ENCODE results near the gene LAMTOR4. TPM values are rescaled to one million over a fixed set of nuclear protein-coding genes. Genes with fewer than 3 reads are reported as not detected.

Gene LAMTOR4
- total and polyA plus RNA-seq, 2 of the 13 experiments (the other 11 are each of a cell fraction or from before 2014, with no cell fraction given), result 115 to 118 TPM

DNA sequence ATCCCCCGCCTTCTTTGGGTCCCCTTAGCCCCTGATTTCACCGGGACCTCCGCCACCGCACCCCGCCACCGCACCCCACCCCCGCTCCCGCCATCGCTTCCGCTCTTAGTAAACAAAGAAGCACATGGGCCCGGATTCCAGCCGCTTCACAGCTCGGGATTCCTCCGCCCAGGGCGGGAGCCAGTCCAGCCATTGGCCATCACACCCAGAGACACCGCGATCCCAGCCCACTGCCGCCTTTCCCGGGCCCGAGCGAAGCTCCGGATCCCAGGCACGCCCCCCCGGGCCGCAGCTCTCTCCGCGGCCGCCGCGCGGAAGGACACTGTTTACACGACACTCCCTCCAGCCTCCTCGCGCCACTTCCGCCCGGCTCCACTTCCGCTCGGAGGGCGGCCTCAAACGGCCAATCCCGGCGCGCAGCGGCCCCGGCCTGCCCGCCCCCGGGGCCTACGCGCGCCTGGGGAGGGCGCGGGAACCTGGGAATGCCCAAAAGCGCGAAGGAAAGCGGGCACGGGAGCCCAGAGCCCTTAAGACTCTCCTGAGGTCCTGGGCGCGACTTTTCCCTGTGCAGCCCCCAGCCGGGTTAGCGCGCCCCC lies 48.2 kb upstream of the LAMTOR4 start (continued):
- TF ChIP-seq ZNF44 (CRISPR knock-in tag; IDR thresholded peaks at IDR 0.05), result no peak
- TF ChIP-seq, protein P1, sequence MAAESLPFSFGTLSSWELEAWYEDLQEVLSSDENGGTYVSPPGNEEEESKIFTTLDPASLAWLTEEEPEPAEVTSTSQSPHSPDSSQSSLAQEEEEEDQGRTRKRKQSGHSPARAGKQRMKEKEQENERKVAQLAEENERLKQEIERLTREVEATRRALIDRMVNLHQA (CRISPR knock-in tag; IDR thresholded peaks at IDR 0.05), result no peak
- TF ChIP-seq CBX1 (IDR thresholded peaks at IDR 0.05; ENCODE audit: low read depth), result no peak
- TF ChIP-seq HOXA9 (CRISPR knock-in tag; IDR thresholded peaks at IDR 0.05; ENCODE audit: borderline replicate concordance), result no peak
- TF ChIP-seq TOE1 (CRISPR knock-in tag; IDR thresholded peaks at IDR 0.05), result no peak
- TF ChIP-seq, protein P2, sequence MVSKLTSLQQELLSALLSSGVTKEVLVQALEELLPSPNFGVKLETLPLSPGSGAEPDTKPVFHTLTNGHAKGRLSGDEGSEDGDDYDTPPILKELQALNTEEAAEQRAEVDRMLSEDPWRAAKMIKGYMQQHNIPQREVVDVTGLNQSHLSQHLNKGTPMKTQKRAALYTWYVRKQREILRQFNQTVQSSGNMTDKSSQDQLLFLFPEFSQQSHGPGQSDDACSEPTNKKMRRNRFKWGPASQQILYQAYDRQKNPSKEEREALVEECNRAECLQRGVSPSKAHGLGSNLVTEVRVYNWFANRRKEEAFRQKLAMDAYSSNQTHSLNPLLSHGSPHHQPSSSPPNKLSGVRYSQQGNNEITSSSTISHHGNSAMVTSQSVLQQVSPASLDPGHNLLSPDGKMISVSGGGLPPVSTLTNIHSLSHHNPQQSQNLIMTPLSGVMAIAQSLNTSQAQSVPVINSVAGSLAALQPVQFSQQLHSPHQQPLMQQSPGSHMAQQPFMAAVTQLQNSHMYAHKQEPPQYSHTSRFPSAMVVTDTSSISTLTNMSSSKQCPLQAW (CRISPR knock-in tag; IDR thresholded peaks at IDR 0.05), result peak; percentile 77; the same call in 1 of the 2 replicates
- TF ChIP-seq NR2F2 (IDR thresholded peaks at IDR 0.05; ENCODE audit: borderline replicate concordance, low read depth), result no peak; the same call in 1 of the 2 replicates
- 0 out of 2 replicates have a peak, but pooled peaks have one; percentile 45 for TF ChIP-seq ZNF552 (CRISPR knock-in tag; IDR thresholded peaks at IDR 0.05; ENCODE audit: borderline replicate concordance)
- TF ChIP-seq, protein P3, sequence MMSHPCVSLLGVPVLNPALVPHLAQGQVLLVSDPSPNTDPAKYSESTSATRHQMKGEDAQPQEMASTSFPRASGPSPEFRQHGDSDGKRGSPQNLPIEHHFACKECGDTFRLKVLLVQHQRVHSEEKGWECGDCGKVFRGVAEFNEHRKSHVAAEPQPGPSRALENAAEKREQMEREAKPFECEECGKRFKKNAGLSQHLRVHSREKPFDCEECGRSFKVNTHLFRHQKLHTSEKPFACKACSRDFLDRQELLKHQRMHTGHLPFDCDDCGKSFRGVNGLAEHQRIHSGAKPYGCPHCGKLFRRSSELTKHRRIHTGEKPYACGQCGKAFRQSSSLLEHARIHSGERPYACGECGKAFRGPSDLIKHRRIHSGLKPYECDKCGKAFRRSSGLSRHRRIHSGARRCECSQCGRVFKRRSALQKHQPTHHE (CRISPR knock-in tag; IDR thresholded peaks at IDR 0.05; ENCODE audit: borderline replicate concordance), result no peak
- TF ChIP-seq ZNF431 (CRISPR knock-in tag; IDR thresholded peaks at IDR 0.05; ENCODE audit: borderline replicate concordance, low read depth), result 0 out of 2 replicates have a peak, but pooled peaks have one; percentile 68
- no peak; the same call in 1 of the 2 replicates for TF ChIP-seq FLYWCH1 (CRISPR knock-in tag; IDR thresholded peaks at IDR 0.05)
- no peak for TF ChIP-seq SYNCRIP (IDR thresholded peaks at IDR 0.05; ENCODE audit: insufficient read depth, low read depth, low read length)
- no peak for TF ChIP-seq ZNF879 (CRISPR knock-in tag; IDR thresholded peaks at IDR 0.05)
- TF ChIP-seq NCOR1 (IDR thresholded peaks at IDR 0.05; ENCODE audit: borderline replicate concordance, low read length), result peak; percentile 59; the same call in 1 of the 2 replicates
- no peak for TF ChIP-seq ZNF180 (CRISPR knock-in tag; IDR thresholded peaks at IDR 0.05; ENCODE audit: borderline replicate concordance, low read depth)
- TF ChIP-seq ZNF616 (CRISPR knock-in tag; IDR thresholded peaks at IDR 0.05; ENCODE audit: low read depth), result peak; percentile 63; the same call in 1 of the 2 replicates
- TF ChIP-seq ZNF816 (CRISPR knock-in tag; IDR thresholded peaks at IDR 0.05; ENCODE audit: borderline replicate concordance), result 0 out of 2 replicates have a peak, but pooled peaks have one; percentile 46
- TF ChIP-seq ZNF766 (CRISPR knock-in tag; IDR thresholded peaks at IDR 0.05; ENCODE audit: borderline replicate concordance), result no peak
- TF ChIP-seq, protein P4, sequence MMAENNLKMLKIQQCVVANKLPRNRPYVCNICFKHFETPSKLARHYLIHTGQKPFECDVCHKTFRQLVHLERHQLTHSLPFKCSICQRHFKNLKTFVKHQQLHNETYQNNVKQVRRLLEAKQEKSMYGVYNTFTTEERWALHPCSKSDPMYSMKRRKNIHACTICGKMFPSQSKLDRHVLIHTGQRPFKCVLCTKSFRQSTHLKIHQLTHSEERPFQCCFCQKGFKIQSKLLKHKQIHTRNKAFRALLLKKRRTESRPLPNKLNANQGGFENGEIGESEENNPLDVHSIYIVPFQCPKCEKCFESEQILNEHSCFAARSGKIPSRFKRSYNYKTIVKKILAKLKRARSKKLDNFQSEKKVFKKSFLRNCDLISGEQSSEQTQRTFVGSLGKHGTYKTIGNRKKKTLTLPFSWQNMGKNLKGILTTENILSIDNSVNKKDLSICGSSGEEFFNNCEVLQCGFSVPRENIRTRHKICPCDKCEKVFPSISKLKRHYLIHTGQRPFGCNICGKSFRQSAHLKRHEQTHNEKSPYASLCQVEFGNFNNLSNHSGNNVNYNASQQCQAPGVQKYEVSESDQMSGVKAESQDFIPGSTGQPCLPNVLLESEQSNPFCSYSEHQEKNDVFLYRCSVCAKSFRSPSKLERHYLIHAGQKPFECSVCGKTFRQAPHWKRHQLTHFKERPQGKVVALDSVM (CRISPR knock-in tag; IDR thresholded peaks at IDR 0.05), result peak; percentile 62
- TF ChIP-seq CREB1 (IDR thresholded peaks at IDR 0.05), result peak; percentile 89
- peak; percentile 75; the same call in 1 of the 2 replicates for TF ChIP-seq CREB1 (CRISPR knock-in tag; IDR thresholded peaks at IDR 0.05)
- TF ChIP-seq, protein P5, sequence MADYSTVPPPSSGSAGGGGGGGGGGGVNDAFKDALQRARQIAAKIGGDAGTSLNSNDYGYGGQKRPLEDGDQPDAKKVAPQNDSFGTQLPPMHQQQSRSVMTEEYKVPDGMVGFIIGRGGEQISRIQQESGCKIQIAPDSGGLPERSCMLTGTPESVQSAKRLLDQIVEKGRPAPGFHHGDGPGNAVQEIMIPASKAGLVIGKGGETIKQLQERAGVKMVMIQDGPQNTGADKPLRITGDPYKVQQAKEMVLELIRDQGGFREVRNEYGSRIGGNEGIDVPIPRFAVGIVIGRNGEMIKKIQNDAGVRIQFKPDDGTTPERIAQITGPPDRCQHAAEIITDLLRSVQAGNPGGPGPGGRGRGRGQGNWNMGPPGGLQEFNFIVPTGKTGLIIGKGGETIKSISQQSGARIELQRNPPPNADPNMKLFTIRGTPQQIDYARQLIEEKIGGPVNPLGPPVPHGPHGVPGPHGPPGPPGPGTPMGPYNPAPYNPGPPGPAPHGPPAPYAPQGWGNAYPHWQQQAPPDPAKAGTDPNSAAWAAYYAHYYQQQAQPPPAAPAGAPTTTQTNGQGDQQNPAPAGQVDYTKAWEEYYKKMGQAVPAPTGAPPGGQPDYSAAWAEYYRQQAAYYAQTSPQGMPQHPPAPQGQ (CRISPR knock-in tag; IDR thresholded peaks at IDR 0.05; ENCODE audit: borderline replicate concordance), result no peak
- no peak; the same call in 1 of the 2 replicates for TF ChIP-seq TAF1 (CRISPR knock-in tag; IDR thresholded peaks at IDR 0.05)
